GM23338 (cell line): ENCODE results near the gene ARCN1. TPM values are rescaled to one million over a fixed set of nuclear protein-coding genes. Genes with fewer than 3 reads are reported as not detected.

Experiments used
- ATAC-seq: fragments of 200-7000 bp; cut with Tn5 transposase; 3 replicates; pipeline ENCODE4 v1.9.1; 2020
- DNase-seq: peaks from one replicate; pipeline ENCODE4 v3.0.0-alpha.2; 2015; ENCODE audit warnings: low spot score
- H2AFZ ChIP-seq: fragments of 200-600 bp; sonication (generic); 2 replicates; pipeline ENCODE4 v1.8.0; 2016; ENCODE audit warnings: antibody characterized with exemption, mild to moderate bottlenecking, moderate library complexity
- H3F3A ChIP-seq: fragments of 200-600 bp; sonication (generic); replicated peaks from 2 replicates; pipeline ENCODE4 v1.8.0; 2017; ENCODE audit warnings: antibody characterized with exemption, mixed run types, low read depth
- H3K27ac ChIP-seq: fragments of 200-600 bp; sonication (generic); 2 replicates; pipeline ENCODE4 v1.6.1; 2016; ENCODE audit warnings: low read depth
- H3K27me3 ChIP-seq: fragments of 200-600 bp; sonication (generic); 2 replicates; pipeline ENCODE4 v1.8.0; 2016; ENCODE audit warnings: mild to moderate bottlenecking, mixed run types, moderate library complexity; ENCODE audit not compliant: insufficient read depth
- H3K36me3 ChIP-seq: fragments of 200-600 bp; sonication (generic); 2 replicates; pipeline ENCODE4 v1.8.0; 2016; ENCODE audit warnings: mild to moderate bottlenecking; ENCODE audit not compliant: insufficient read depth
- H3K4me1 ChIP-seq: fragments of 200-600 bp; sonication (generic); 2 replicates; pipeline ENCODE4 v1.8.0; 2016; ENCODE audit warnings: mild to moderate bottlenecking, moderate library complexity; ENCODE audit not compliant: insufficient read depth
- H3K4me2 ChIP-seq: fragments of 200-600 bp; sonication (generic); 2 replicates; pipeline ENCODE4 v1.7.1; 2017; ENCODE audit warnings: mixed run types
- H3K4me3 ChIP-seq: fragments of 200-600 bp; sonication (generic); 2 replicates; pipeline ENCODE4 v1.6.1; 2016; ENCODE audit warnings: mixed run types
- H3K79me2 ChIP-seq: fragments of 200-600 bp; sonication (generic); replicated peaks from 2 replicates; pipeline ENCODE4 v1.8.0; 2017; ENCODE audit warnings: mild to moderate bottlenecking; ENCODE audit not compliant: insufficient read depth
- H3K9me2 ChIP-seq: fragments of 200-600 bp; sonication (generic); 2 replicates; pipeline ENCODE4 v1.8.0; 2017; ENCODE audit not compliant: insufficient read depth
- H4K20me1 ChIP-seq: fragments of 200-600 bp; sonication (generic); replicated peaks from 2 replicates; pipeline ENCODE4 v1.8.0; 2017; ENCODE audit warnings: mild to moderate bottlenecking; ENCODE audit not compliant: insufficient read depth
- H3K27ac Mint-ChIP-seq: 2 replicates; pipeline ENCODE4 v1.8.0; 2020; ENCODE audit warnings: inconsistent platforms, mild to moderate bottlenecking, moderate library complexity, mixed read lengths
- H3K27me3 Mint-ChIP-seq: 3 replicates; pipeline ENCODE4 v1.8.0; 2022; ENCODE audit warnings: low read depth, mild to moderate bottlenecking, moderate library complexity, mixed read lengths, inconsistent platforms; ENCODE audit not compliant: insufficient read depth, poor library complexity
- H3K36me3 Mint-ChIP-seq: 3 replicates; pipeline ENCODE4 v1.8.0; 2021; ENCODE audit warnings: low read depth, mild to moderate bottlenecking, inconsistent platforms, moderate library complexity, mixed read lengths
- H3K4me1 Mint-ChIP-seq: 3 replicates; pipeline ENCODE4 v1.8.0; 2020; ENCODE audit warnings: mild to moderate bottlenecking, inconsistent platforms, mixed read lengths
- H3K4me3 Mint-ChIP-seq: 3 replicates; pipeline ENCODE4 v1.8.0; 2021; ENCODE audit warnings: moderate library complexity, mild to moderate bottlenecking, inconsistent platforms, mixed read lengths
- H3K9me3 Mint-ChIP-seq: 3 replicates; pipeline ENCODE4 v1.8.0; 2020; ENCODE audit warnings: moderate library complexity, mild to moderate bottlenecking, inconsistent platforms, mixed read lengths
- CREB1 ChIP-seq: fragments of 250-450 bp; sonication (Bioruptor Pico); IDR thresholded peaks from 2 replicates; pipeline ENCODE4 v1.5.0; 2020; ENCODE audit warnings: low read depth, mild to moderate bottlenecking, moderate library complexity
- EZH2 ChIP-seq: fragments of 200-600 bp; sonication (generic); IDR thresholded peaks from one replicate; pipeline ENCODE4 v1.8.0; 2017; ENCODE audit warnings: antibody characterized with exemption, mild to moderate bottlenecking, low read depth; ENCODE audit not compliant: unreplicated experiment
- EZH2phosphoT487 ChIP-seq: fragments of 200-600 bp; sonication (generic); IDR thresholded peaks from one replicate; pipeline ENCODE4 v1.8.1; 2018; ENCODE audit warnings: antibody characterized with exemption; ENCODE audit not compliant: unreplicated experiment
- JUNB ChIP-seq: IDR thresholded peaks from one replicate; pipeline ENCODE4 v1.6.1; 2016; ENCODE audit warnings: antibody characterized with exemption; ENCODE audit not compliant: unreplicated experiment
- NANOG ChIP-seq: IDR thresholded peaks from 2 replicates; pipeline ENCODE4 v1.6.1; 2016; ENCODE audit warnings: antibody characterized with exemption, borderline replicate concordance
- POLR2AphosphoS5 ChIP-seq: IDR thresholded peaks from 2 replicates; pipeline ENCODE4 v1.6.1; 2016; ENCODE audit warnings: antibody characterized with exemption, low read depth
- STAT1 ChIP-seq: IDR thresholded peaks from one replicate; pipeline ENCODE4 v1.6.1; 2016; ENCODE audit warnings: antibody characterized with exemption; ENCODE audit not compliant: unreplicated experiment
- ZNF114 ChIP-seq: fragments of 250-450 bp; sonication (Bioruptor Pico); IDR thresholded peaks from 2 replicates; pipeline ENCODE4 v1.5.0; 2020; ENCODE audit warnings: mild to moderate bottlenecking, moderate library complexity
- ZNF331 ChIP-seq: fragments of 250-450 bp; sonication (Bioruptor Pico); IDR thresholded peaks from 2 replicates; pipeline ENCODE4 v1.5.0; 2020; ENCODE audit warnings: low read depth, mild to moderate bottlenecking, moderate library complexity
- polyA plus RNA-seq: library from polyadenylated mRNA; unstranded; fragments of >200 nt; fragmentation: Nextera tagmentation; extraction: Ambion mirVana; gene quantifications from 2 replicates; pipeline ENCODE4 v1.2.1, GENCODE V29; 2016
- total RNA-seq: library from RNA; depleted of rRNA; stranded (reverse); fragments of >200 nt; shearing (Covaris generic); gene quantifications from 2 replicates; pipeline ENCODE4 v1.2.3, GENCODE V29; 2014
- TF ChIP-seq, protein P1 (sequence below): IDR thresholded peaks from one replicate; pipeline ENCODE4 v1.6.1; 2018; ENCODE audit warnings: antibody characterized with exemption; ENCODE audit not compliant: unreplicated experiment
- TF ChIP-seq, protein P2 (sequence below), 2 experiments: fragments of 200-600 bp in 1 of 2; sonication (generic) in 1 of 2; conservative IDR thresholded peaks; 2 replicates each; pipeline versions ENCODE4 v1.5.1 to v1.6.1; 2016 to 2017; ENCODE audit warnings: antibody characterized with exemption in 2 of 2, low read depth in 2 of 2, mild to moderate bottlenecking in 2 of 2, moderate library complexity in 1 of 2
- TF ChIP-seq, protein P3 (sequence below): fragments of 250-450 bp; sonication (Bioruptor Pico); IDR thresholded peaks from 2 replicates; pipeline ENCODE4 v1.5.0; 2020; ENCODE audit warnings: mild to moderate bottlenecking, moderate library complexity

ARCN1 gene
- total and polyA plus RNA-seq, 2 experiments from 2014 or later = 79.9 to 106 TPM

DNA sequence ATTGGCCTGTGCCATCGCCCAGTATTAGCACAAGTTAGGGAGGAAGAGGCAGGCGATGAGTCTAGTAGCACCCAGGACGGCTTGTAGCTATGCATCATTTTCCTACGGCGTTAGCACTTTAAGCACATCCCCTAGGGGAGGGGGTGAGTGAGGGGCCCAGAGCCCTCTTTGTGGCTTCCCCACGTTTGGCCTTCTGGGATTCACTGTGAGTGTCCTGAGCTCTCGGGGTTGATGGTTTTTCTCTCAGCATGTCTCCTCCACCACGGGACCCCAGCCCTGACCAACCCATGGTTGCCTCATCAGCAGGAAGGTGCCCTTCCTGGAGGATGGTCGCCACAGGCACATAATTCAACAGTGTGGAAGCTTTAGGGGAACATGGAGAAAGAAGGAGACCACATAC, 36.9 kb upstream of the ARCN1 start (continued):
- TF ChIP-seq, protein P1, sequence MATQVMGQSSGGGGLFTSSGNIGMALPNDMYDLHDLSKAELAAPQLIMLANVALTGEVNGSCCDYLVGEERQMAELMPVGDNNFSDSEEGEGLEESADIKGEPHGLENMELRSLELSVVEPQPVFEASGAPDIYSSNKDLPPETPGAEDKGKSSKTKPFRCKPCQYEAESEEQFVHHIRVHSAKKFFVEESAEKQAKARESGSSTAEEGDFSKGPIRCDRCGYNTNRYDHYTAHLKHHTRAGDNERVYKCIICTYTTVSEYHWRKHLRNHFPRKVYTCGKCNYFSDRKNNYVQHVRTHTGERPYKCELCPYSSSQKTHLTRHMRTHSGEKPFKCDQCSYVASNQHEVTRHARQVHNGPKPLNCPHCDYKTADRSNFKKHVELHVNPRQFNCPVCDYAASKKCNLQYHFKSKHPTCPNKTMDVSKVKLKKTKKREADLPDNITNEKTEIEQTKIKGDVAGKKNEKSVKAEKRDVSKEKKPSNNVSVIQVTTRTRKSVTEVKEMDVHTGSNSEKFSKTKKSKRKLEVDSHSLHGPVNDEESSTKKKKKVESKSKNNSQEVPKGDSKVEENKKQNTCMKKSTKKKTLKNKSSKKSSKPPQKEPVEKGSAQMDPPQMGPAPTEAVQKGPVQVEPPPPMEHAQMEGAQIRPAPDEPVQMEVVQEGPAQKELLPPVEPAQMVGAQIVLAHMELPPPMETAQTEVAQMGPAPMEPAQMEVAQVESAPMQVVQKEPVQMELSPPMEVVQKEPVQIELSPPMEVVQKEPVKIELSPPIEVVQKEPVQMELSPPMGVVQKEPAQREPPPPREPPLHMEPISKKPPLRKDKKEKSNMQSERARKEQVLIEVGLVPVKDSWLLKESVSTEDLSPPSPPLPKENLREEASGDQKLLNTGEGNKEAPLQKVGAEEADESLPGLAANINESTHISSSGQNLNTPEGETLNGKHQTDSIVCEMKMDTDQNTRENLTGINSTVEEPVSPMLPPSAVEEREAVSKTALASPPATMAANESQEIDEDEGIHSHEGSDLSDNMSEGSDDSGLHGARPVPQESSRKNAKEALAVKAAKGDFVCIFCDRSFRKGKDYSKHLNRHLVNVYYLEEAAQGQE = no peak
- TF ChIP-seq, protein P2, sequence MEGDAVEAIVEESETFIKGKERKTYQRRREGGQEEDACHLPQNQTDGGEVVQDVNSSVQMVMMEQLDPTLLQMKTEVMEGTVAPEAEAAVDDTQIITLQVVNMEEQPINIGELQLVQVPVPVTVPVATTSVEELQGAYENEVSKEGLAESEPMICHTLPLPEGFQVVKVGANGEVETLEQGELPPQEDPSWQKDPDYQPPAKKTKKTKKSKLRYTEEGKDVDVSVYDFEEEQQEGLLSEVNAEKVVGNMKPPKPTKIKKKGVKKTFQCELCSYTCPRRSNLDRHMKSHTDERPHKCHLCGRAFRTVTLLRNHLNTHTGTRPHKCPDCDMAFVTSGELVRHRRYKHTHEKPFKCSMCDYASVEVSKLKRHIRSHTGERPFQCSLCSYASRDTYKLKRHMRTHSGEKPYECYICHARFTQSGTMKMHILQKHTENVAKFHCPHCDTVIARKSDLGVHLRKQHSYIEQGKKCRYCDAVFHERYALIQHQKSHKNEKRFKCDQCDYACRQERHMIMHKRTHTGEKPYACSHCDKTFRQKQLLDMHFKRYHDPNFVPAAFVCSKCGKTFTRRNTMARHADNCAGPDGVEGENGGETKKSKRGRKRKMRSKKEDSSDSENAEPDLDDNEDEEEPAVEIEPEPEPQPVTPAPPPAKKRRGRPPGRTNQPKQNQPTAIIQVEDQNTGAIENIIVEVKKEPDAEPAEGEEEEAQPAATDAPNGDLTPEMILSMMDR (conservative IDR thresholded peaks at IDR 0.05; ENCODE audit: low read depth in 2 of 2) = no peak
- no peak for TF ChIP-seq POLR2AphosphoS5
- TF ChIP-seq ZNF331 (CRISPR knock-in tag) = no peak
- TF ChIP-seq ZNF114 (CRISPR knock-in tag) = no peak

DNA sequence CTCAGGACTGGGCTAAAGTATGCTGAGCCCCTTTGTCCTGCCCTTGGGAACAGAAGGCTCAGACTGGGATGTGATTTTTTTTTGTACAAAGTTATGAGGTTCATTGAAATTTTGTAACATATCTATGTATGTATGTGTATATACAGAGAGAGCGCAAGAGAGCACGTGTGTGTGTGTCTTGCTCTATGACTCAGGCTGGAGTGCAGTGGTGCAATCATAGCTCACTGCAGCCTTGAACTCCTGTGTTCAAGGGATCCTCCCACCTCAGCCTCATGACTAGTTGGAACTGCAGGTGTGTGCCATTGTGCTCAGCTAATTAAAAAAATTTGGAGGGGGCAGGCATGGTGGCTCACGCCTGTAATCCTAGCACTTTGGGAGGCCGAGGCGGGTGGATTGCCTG, 35.5 kb upstream of the ARCN1 start:
- H3K9me3 Mint-ChIP-seq = no peaks in the 10 kb centered on the region
- Histone ChIP-seq H3K79me2 (no peaks in the 10 kb centered on the region), H3K27ac (no peak overlapping the region), H3K9me2 (no peaks in the 10 kb centered on the region), H3K4me1 (no peaks in the 10 kb centered on the region; the same call in 1 of the 2 replicates), H3K4me2 (no peak overlapping the region), H4K20me1 (no peaks in the 10 kb centered on the region), H3K27me3 (no peaks in the 10 kb centered on the region), H3K36me3 (no peaks in the 10 kb centered on the region), H3K4me3 (no peak overlapping the region), H2AFZ (no peak overlapping the region), H3F3A (no peaks in the 10 kb centered on the region; the same call in 1 of the 2 replicates)
- H3K4me1 Mint-ChIP-seq = peaks cover 5% of the 10 kb centered on the region; the same call in 2 of the 3 replicates
- no peak overlapping the region for H3K27ac Mint-ChIP-seq
- peaks cover 4% of the 10 kb centered on the region for H3K27me3 Mint-ChIP-seq
- ATAC-seq (no peak), DNase-seq (no peak)
- H3K4me3 Mint-ChIP-seq = no peak overlapping the region
- peaks cover 14% of the 10 kb centered on the region for H3K36me3 Mint-ChIP-seq
- TF ChIP-seq, protein P3, sequence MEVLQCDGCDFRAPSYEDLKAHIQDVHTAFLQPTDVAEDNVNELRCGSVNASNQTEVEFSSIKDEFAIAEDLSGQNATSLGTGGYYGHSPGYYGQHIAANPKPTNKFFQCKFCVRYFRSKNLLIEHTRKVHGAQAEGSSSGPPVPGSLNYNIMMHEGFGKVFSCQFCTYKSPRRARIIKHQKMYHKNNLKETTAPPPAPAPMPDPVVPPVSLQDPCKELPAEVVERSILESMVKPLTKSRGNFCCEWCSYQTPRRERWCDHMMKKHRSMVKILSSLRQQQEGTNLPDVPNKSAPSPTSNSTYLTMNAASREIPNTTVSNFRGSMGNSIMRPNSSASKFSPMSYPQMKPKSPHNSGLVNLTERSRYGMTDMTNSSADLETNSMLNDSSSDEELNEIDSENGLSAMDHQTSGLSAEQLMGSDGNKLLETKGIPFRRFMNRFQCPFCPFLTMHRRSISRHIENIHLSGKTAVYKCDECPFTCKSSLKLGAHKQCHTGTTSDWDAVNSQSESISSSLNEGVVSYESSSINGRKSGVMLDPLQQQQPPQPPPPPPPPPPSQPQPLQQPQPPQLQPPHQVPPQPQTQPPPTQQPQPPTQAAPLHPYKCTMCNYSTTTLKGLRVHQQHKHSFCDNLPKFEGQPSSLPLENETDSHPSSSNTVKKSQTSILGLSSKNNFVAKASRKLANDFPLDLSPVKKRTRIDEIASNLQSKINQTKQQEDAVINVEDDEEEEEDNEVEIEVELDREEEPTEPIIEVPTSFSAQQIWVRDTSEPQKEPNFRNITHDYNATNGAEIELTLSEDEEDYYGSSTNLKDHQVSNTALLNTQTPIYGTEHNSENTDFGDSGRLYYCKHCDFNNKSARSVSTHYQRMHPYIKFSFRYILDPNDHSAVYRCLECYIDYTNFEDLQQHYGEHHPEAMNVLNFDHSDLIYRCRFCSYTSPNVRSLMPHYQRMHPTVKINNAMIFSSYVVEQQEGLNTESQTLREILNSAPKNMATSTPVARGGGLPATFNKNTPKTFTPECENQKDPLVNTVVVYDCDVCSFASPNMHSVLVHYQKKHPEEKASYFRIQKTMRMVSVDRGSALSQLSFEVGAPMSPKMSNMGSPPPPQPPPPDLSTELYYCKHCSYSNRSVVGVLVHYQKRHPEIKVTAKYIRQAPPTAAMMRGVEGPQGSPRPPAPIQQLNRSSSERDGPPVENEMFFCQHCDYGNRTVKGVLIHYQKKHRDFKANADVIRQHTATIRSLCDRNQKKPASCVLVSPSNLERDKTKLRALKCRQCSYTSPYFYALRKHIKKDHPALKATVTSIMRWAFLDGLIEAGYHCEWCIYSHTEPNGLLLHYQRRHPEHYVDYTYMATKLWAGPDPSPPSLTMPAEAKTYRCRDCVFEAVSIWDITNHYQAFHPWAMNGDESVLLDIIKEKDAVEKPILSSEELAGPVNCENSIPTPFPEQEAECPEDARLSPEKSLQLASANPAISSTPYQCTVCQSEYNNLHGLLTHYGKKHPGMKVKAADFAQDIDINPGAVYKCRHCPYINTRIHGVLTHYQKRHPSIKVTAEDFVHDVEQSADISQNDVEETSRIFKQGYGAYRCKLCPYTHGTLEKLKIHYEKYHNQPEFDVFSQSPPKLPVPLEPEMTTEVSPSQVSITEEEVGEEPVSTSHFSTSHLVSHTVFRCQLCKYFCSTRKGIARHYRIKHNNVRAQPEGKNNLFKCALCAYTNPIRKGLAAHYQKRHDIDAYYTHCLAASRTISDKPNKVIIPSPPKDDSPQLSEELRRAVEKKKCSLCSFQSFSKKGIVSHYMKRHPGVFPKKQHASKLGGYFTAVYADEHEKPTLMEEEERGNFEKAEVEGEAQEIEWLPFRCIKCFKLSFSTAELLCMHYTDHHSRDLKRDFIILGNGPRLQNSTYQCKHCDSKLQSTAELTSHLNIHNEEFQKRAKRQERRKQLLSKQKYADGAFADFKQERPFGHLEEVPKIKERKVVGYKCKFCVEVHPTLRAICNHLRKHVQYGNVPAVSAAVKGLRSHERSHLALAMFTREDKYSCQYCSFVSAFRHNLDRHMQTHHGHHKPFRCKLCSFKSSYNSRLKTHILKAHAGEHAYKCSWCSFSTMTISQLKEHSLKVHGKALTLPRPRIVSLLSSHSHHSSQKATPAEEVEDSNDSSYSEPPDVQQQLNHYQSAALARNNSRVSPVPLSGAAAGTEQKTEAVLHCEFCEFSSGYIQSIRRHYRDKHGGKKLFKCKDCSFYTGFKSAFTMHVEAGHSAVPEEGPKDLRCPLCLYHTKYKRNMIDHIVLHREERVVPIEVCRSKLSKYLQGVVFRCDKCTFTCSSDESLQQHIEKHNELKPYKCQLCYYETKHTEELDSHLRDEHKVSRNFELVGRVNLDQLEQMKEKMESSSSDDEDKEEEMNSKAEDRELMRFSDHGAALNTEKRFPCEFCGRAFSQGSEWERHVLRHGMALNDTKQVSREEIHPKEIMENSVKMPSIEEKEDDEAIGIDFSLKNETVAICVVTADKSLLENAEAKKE (CRISPR knock-in tag) = no peak
- TF ChIP-seq NANOG = no peak
- no peak for TF ChIP-seq POLR2AphosphoS5
- TF ChIP-seq ZNF114 (CRISPR knock-in tag) = no peak
- TF ChIP-seq ZNF331 (CRISPR knock-in tag) = no peak
- no peak for TF ChIP-seq STAT1
- no peak for TF ChIP-seq CREB1
- no peak for TF ChIP-seq EZH2
- TF ChIP-seq, protein P2 (conservative IDR thresholded peaks at IDR 0.05; ENCODE audit: low read depth in 2 of 2) = no peak
- TF ChIP-seq JUNB = no peak
- TF ChIP-seq EZH2phosphoT487 = no peak
